Measurements from ENCODE around the gene AMN1. TPM values are rescaled to one million over a fixed set of nuclear protein-coding genes. Genes with fewer than 3 reads are reported as not detected.
"Not testable (repeated sequence)": the region's sequence is repeated elsewhere in the genome, so short reads cannot be mapped to it uniquely, and the experiment has no call there.

AMN1 gene
- polyA plus RNA-seq, 1 experiment = 11.9 TPM

- no peak for DNase-seq (ENCODE audit: low read depth, low spot score)
- no peak for TF ChIP-seq CTCF (IDR thresholded peaks at IDR 0.05; ENCODE audit: low read depth, low read length)
- Histone ChIP-seq H3K27me3 (ENCODE audit: control insufficient read depth, insufficient read depth, low read length) (no peaks in the 10 kb centered on the region), H3K27ac (ENCODE audit: low read depth, low read length) (no peak overlapping the region), H3K9me3 (ENCODE audit: control insufficient read depth, insufficient read depth, low read length) (no peaks in the 10 kb centered on the region), H3K4me3 (ENCODE audit: low read depth, low read length) (no peak overlapping the region)
- ChIA-PET POLR2A (no interaction called here), CTCF (no interaction called here)
Observed at GRCh38 chr12:31742891-31743290, 14.1 kb upstream of the AMN1 start.

GRCh38 chr12:31740628-31741027 lies 11.8 kb upstream of the AMN1 start:
- no peak for TF ChIP-seq CTCF (IDR thresholded peaks at IDR 0.05; ENCODE audit: low read depth, low read length)
- ChIA-PET CTCF (no interaction called here), POLR2A (no interaction called here)
- Histone ChIP-seq H3K9me3 (ENCODE audit: control insufficient read depth, insufficient read depth, low read length) (no peaks in the 10 kb centered on the region), H3K27ac (ENCODE audit: low read depth, low read length) (no peak overlapping the region), H3K4me3 (ENCODE audit: low read depth, low read length) (no peak overlapping the region), H3K27me3 (ENCODE audit: control insufficient read depth, insufficient read depth, low read length) (no peaks in the 10 kb centered on the region)
- DNase-seq (ENCODE audit: low read depth, low spot score) = no peak

- no peak for DNase-seq (ENCODE audit: low read depth, low spot score)
- CTCF ChIA-PET = no interaction called here
- H3K27me3 ChIP-seq (ENCODE audit: control insufficient read depth, insufficient read depth, low read length) = no peaks in the 10 kb centered on the region
- no peak for TF ChIP-seq CTCF (IDR thresholded peaks at IDR 0.05; ENCODE audit: low read depth, low read length)
- no peak overlapping the region for H3K4me3 ChIP-seq (ENCODE audit: low read depth, low read length)
- no peak overlapping the region for H3K27ac ChIP-seq (ENCODE audit: low read depth, low read length)
- no peaks in the 10 kb centered on the region for H3K9me3 ChIP-seq (ENCODE audit: control insufficient read depth, insufficient read depth, low read length)
- POLR2A ChIA-PET = no interaction called here
Observed at GRCh38 chr12:31737763-31738162, 8.9 kb upstream of the AMN1 start.

GRCh38 chr12:31737345-31737744 lies 8.5 kb upstream of the AMN1 start:
- H3K4me3 ChIP-seq (ENCODE audit: low read depth, low read length) = no peak overlapping the region
- H3K9me3 ChIP-seq (ENCODE audit: control insufficient read depth, insufficient read depth, low read length) = no peaks in the 10 kb centered on the region
- no peak overlapping the region for H3K27ac ChIP-seq (ENCODE audit: low read depth, low read length)
- H3K27me3 ChIP-seq (ENCODE audit: control insufficient read depth, insufficient read depth, low read length) = no peaks in the 10 kb centered on the region
- no peak for DNase-seq (ENCODE audit: low read depth, low spot score)
- ChIA-PET POLR2A (no interaction called here), CTCF (no interaction called here)
- no peak for TF ChIP-seq CTCF (IDR thresholded peaks at IDR 0.05; ENCODE audit: low read depth, low read length)

GRCh38 chr12:31736472-31736871 lies 7.7 kb upstream of the AMN1 start:
- no peaks in the 10 kb centered on the region for H3K27me3 ChIP-seq (ENCODE audit: control insufficient read depth, insufficient read depth, low read length)
- CTCF ChIA-PET = interaction anchor here (0.7 kb wide), 2 partner anchors 22 to 303 kb away, joined by 3 to 10 read pairs; no protein-coding TSS in a partner anchor
- 0 out of 2 replicates have a peak, but pooled peaks cover under 1% of the 10 kb centered on the region for H3K9me3 ChIP-seq (ENCODE audit: control insufficient read depth, insufficient read depth, low read length)
- TF ChIP-seq CTCF (IDR thresholded peaks at IDR 0.05; ENCODE audit: low read depth, low read length) = no peak
- POLR2A ChIA-PET = interaction anchor here (0.6 kb wide), 2 partner anchors 36 to 254 kb away, joined by 3 to 4 read pairs; no protein-coding TSS in a partner anchor
- no peak overlapping the region for H3K4me3 ChIP-seq (ENCODE audit: low read depth, low read length)
- no peak overlapping the region for H3K27ac ChIP-seq (ENCODE audit: low read depth, low read length)
- DNase-seq (ENCODE audit: low read depth, low spot score) = no peak

GRCh38 chr12:31733549-31734432 lies 5.0 kb upstream of the AMN1 start:
- H3K4me3 ChIP-seq (ENCODE audit: low read depth, low read length); H3K27me3 ChIP-seq (ENCODE audit: control insufficient read depth, insufficient read depth, low read length); H3K9me3 ChIP-seq (ENCODE audit: control insufficient read depth, insufficient read depth, low read length); H3K27ac ChIP-seq (ENCODE audit: low read depth, low read length); DNase-seq (ENCODE audit: low read depth, low spot score): not testable (repeated sequence)
- POLR2A ChIA-PET = interaction anchor here (0.5 kb wide), 1 partner anchor 16 kb away, joined by 5 read pairs; no protein-coding TSS in a partner anchor
- CTCF ChIA-PET = interaction anchor here (0.7 kb wide), 3 partner anchors 11 to 567 kb away, joined by 3 read pairs; no protein-coding TSS in a partner anchor

Measured in AG04450 (cell line).